ENCODE data around the gene FER. TPM values are rescaled to one million over a fixed set of nuclear protein-coding genes. Genes with fewer than 3 reads are reported as not detected.

Gene FER
- total and polyA plus RNA-seq, 2 donors, result 2.8 to 8.8 TPM

DNA sequence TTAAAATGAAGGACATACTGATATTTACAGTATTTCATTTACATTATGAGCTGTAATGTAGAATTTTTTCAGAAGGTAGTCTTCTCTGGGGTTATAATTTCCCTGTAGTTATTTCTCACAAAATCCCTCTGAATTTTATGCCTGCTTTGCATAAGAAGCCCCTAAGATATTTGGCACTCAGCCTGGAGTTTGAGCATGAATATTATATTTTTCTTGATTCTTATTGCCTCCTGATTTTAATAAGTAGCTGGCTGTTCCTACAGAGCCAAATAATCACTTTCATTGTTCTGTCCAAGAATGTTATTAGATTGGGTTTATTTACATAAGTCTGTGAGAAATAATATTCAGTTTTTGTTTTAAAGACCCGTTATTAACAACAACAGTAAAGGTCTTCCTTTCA is 195.0 kb downstream of the FER start:
- Histone ChIP-seq H3K27ac (ENCODE audit: low read depth in 1 of 2, low read length in 1 of 2) (no peak overlapping the region), H3K27me3 (ENCODE audit: control insufficient read depth in 2 of 2, insufficient read depth in 1 of 2, low read length in 1 of 2) (no peaks in the 10 kb centered on the region), H3K4me1 (ENCODE audit: control insufficient read depth in 2 of 2, insufficient read depth in 2 of 2, low read length in 2 of 2) (peaks cover 0 to 6% of the 10 kb centered on the region in 2 donors), H3K4me3 (ENCODE audit: low read length in 2 of 2) (no peak overlapping the region), H3K36me3 (ENCODE audit: control insufficient read depth in 2 of 2, insufficient read depth in 2 of 2, low read length in 1 of 2) (no peaks in the 10 kb centered on the region), H3K9me3 (ENCODE audit: control insufficient read depth in 2 of 2, insufficient read depth in 1 of 2, low read length in 1 of 2) (no peaks in the 10 kb centered on the region)
- no peak for DNase-seq (ENCODE audit: low read depth in 6 of 9, low spot score in 9 of 9)
- WGBS, result 96% methylated on average over 1 of the region's 1 CpG

DNA sequence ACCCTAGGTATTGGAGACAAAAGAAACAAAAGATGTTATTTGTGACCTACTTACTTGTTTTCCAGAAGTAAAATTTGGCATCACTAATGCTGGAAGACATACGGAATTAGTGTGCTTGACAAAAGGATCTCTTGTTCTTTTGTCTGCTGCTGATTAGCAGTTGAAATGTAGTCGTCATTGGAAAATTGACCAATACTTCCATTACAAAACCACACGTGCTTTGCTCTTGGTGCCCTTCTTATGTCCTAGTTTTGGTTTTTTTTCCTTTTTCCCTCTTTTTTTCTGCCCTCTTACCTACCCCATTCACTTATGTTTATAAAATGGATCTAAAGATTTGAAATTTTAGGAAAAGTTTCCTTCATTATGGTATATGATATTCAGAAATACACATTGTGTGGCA is 197.4 kb downstream of the FER start:
- no peak for DNase-seq (ENCODE audit: low read depth in 6 of 9, low spot score in 9 of 9)
- no peaks in the 10 kb centered on the region for H3K27me3 ChIP-seq (ENCODE audit: control insufficient read depth in 2 of 2, insufficient read depth in 1 of 2, low read length in 1 of 2)
- H3K9me3 ChIP-seq (ENCODE audit: control insufficient read depth in 2 of 2, insufficient read depth in 1 of 2, low read length in 1 of 2), result no peaks in the 10 kb centered on the region
- 96% methylated on average over 3 of the region's 3 CpGs for WGBS
- H3K4me3 ChIP-seq (ENCODE audit: low read length in 2 of 2), result no peak overlapping the region
- no peak overlapping the region for H3K27ac ChIP-seq (ENCODE audit: low read depth in 1 of 2, low read length in 1 of 2)
- peaks cover 0 to 6% of the 10 kb centered on the region in 2 donors for H3K4me1 ChIP-seq (ENCODE audit: control insufficient read depth in 2 of 2, insufficient read depth in 2 of 2, low read length in 2 of 2)
- H3K36me3 ChIP-seq (ENCODE audit: control insufficient read depth in 2 of 2, insufficient read depth in 2 of 2, low read length in 1 of 2), result no peaks in the 10 kb centered on the region

DNA sequence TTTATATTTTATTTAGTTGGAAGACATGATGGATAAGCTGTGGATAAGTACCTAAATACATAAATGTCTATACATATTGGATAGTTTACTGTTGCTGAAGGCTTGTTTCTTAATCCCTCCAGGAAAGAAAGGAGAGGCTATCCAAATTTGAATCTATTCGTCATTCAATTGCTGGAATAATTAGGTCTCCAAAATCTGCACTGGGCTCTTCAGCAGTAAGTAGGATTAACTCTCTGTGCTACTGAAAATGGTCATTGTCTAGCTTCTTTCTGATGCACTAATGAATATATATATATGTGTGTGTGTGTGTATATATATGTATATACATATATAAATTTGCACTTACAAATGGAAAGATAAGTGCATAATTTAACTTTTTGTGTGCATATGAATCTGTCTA is 198.3 kb downstream of the FER start:
- Histone ChIP-seq H3K9me3 (ENCODE audit: control insufficient read depth in 2 of 2, insufficient read depth in 1 of 2, low read length in 1 of 2) (no peaks in the 10 kb centered on the region), H3K4me3 (ENCODE audit: low read length in 2 of 2) (no peak overlapping the region), H3K27me3 (ENCODE audit: control insufficient read depth in 2 of 2, insufficient read depth in 1 of 2, low read length in 1 of 2) (no peaks in the 10 kb centered on the region), H3K36me3 (ENCODE audit: control insufficient read depth in 2 of 2, insufficient read depth in 2 of 2, low read length in 1 of 2) (no peaks in the 10 kb centered on the region), H3K27ac (ENCODE audit: low read depth in 1 of 2, low read length in 1 of 2) (no peak overlapping the region), H3K4me1 (ENCODE audit: control insufficient read depth in 2 of 2, insufficient read depth in 2 of 2, low read length in 2 of 2) (no peaks in the 10 kb centered on the region)
- DNase-seq (ENCODE audit: low read depth in 6 of 9, low spot score in 9 of 9), result no peak
- 98% methylated on average over 1 of the region's 1 CpG for WGBS

DNA sequence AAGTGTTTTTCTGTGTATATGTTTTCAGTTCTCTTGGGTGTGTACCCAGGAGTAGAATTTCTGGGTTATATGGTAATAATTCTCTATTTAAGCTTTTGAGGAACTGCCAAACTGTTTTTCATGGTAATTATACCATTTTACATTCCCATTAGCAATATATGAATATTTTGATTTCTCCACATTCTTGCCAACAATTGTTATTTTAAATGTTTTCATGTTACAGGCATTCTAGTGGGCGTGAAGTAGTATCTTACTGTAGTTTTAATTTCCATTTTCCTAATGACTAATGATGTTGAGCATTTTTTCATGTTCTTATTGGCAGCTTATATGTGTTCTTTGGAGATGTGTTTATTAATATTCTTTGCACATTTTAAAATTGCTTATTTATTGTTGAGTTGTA is 199.5 kb downstream of the FER start:
- H3K9me3 ChIP-seq (ENCODE audit: control insufficient read depth in 2 of 2, insufficient read depth in 1 of 2, low read length in 1 of 2), result no peaks in the 10 kb centered on the region
- H3K4me1 ChIP-seq (ENCODE audit: control insufficient read depth in 2 of 2, insufficient read depth in 2 of 2, low read length in 2 of 2), result no peaks in the 10 kb centered on the region
- H3K27me3 ChIP-seq (ENCODE audit: control insufficient read depth in 2 of 2, insufficient read depth in 1 of 2, low read length in 1 of 2), result no peaks in the 10 kb centered on the region
- DNase-seq (ENCODE audit: low read depth in 6 of 9, low spot score in 9 of 9), result no peak
- no peaks in the 10 kb centered on the region for H3K36me3 ChIP-seq (ENCODE audit: control insufficient read depth in 2 of 2, insufficient read depth in 2 of 2, low read length in 1 of 2)
- WGBS, result 99% methylated on average over 1 of the region's 1 CpG
- no peak overlapping the region for H3K27ac ChIP-seq (ENCODE audit: low read depth in 1 of 2, low read length in 1 of 2)
- H3K4me3 ChIP-seq (ENCODE audit: low read length in 2 of 2), result no peak overlapping the region

- Histone ChIP-seq H3K27me3 (ENCODE audit: control insufficient read depth in 2 of 2, insufficient read depth in 1 of 2, low read length in 1 of 2) (no peaks in the 10 kb centered on the region), H3K4me3 (ENCODE audit: low read length in 2 of 2) (no peak overlapping the region), H3K4me1 (ENCODE audit: control insufficient read depth in 2 of 2, insufficient read depth in 2 of 2, low read length in 2 of 2) (no peaks in the 10 kb centered on the region), H3K27ac (ENCODE audit: low read depth in 1 of 2, low read length in 1 of 2) (no peak overlapping the region), H3K9me3 (ENCODE audit: control insufficient read depth in 2 of 2, insufficient read depth in 1 of 2, low read length in 1 of 2) (no peaks in the 10 kb centered on the region), H3K36me3 (ENCODE audit: control insufficient read depth in 2 of 2, insufficient read depth in 2 of 2, low read length in 1 of 2) (no peaks in the 10 kb centered on the region)
- DNase-seq (ENCODE audit: low read depth in 6 of 9, low spot score in 9 of 9), result no peak
- WGBS, result 98% methylated on average over 2 of the region's 2 CpGs
Measured at GRCh38 chr5:108950276-108950675, 202.6 kb downstream of the FER start.

GRCh38 chr5:108953940-108954339 is 206.2 kb downstream of the FER start:
- no peaks in the 10 kb centered on the region for H3K27me3 ChIP-seq (ENCODE audit: control insufficient read depth in 2 of 2, insufficient read depth in 1 of 2, low read length in 1 of 2)
- H3K4me1 ChIP-seq (ENCODE audit: control insufficient read depth in 2 of 2, insufficient read depth in 2 of 2, low read length in 2 of 2), result no peaks in the 10 kb centered on the region
- no peak overlapping the region for H3K27ac ChIP-seq (ENCODE audit: low read depth in 1 of 2, low read length in 1 of 2)
- no peak overlapping the region for H3K4me3 ChIP-seq (ENCODE audit: low read length in 2 of 2)
- no peaks in the 10 kb centered on the region for H3K36me3 ChIP-seq (ENCODE audit: control insufficient read depth in 2 of 2, insufficient read depth in 2 of 2, low read length in 1 of 2)
- DNase-seq (ENCODE audit: low read depth in 6 of 9, low spot score in 9 of 9), result no peak
- H3K9me3 ChIP-seq (ENCODE audit: control insufficient read depth in 2 of 2, insufficient read depth in 1 of 2, low read length in 1 of 2), result no peaks in the 10 kb centered on the region

DNA sequence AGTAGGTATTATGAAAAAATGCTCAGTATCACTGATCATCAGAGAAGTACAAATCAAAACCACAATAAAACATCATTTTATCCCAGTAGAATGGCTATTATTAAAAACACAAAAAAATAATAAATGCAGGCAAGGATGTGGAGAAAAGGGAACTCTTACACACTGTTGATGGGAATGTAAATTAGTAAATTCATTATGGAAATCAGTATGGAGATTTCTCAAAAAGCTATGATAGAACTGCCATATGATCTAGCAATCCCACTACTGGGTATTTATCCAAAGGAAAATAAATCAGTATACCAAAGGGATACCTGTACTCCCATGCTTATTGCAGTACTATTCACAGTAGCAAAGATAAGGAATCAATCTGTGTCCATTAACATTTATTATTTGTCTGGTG is 209.6 kb downstream of the FER start:
- H3K27ac ChIP-seq (ENCODE audit: low read depth in 1 of 2, low read length in 1 of 2), result no peak overlapping the region

DNA sequence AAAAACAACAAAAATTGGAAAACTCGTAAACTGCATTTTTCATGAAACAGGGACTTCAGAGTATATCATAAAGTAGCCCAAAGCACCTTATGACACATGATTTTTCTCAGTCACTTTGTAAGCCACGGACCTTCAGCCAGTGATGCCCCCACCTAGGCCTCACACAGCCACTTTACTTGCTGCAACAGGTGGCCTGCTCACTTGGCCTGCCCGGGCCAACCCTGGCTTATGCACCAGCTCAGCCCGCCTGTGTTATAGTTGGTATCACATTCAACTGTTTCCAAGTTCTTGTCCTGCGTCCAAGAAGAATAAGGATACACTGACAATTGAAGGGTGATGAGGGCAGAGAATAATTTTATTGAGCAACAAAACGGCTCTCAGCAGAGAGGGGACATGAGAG is 219.2 kb downstream of the FER start:
- DNase-seq (ENCODE audit: low read depth in 6 of 9, low spot score in 9 of 9), result no peak
- no peak overlapping the region for H3K4me3 ChIP-seq (ENCODE audit: low read length in 2 of 2)
- WGBS, result 95% methylated on average over 6 of the region's 6 CpGs
- no peaks in the 10 kb centered on the region for H3K36me3 ChIP-seq (ENCODE audit: control insufficient read depth in 2 of 2, insufficient read depth in 2 of 2, low read length in 1 of 2)
- H3K27me3 ChIP-seq (ENCODE audit: control insufficient read depth in 2 of 2, insufficient read depth in 1 of 2, low read length in 1 of 2), result no peaks in the 10 kb centered on the region
- no peaks in the 10 kb centered on the region for H3K4me1 ChIP-seq (ENCODE audit: control insufficient read depth in 2 of 2, insufficient read depth in 2 of 2, low read length in 2 of 2)
- no peaks in the 10 kb centered on the region for H3K9me3 ChIP-seq (ENCODE audit: control insufficient read depth in 2 of 2, insufficient read depth in 1 of 2, low read length in 1 of 2)
- H3K27ac ChIP-seq (ENCODE audit: low read depth in 1 of 2, low read length in 1 of 2), result no peak overlapping the region

More for the DNA sequence above, 209.6 kb downstream of the FER start:
- Histone ChIP-seq H3K36me3 (ENCODE audit: control insufficient read depth in 2 of 2, insufficient read depth in 2 of 2, low read length in 1 of 2) (no peaks in the 10 kb centered on the region), H3K4me3 (ENCODE audit: low read length in 2 of 2) (no peak overlapping the region), H3K9me3 (ENCODE audit: control insufficient read depth in 2 of 2, insufficient read depth in 1 of 2, low read length in 1 of 2) (no peaks in the 10 kb centered on the region), H3K27me3 (ENCODE audit: control insufficient read depth in 2 of 2, insufficient read depth in 1 of 2, low read length in 1 of 2) (no peaks in the 10 kb centered on the region), H3K4me1 (ENCODE audit: control insufficient read depth in 2 of 2, insufficient read depth in 2 of 2, low read length in 2 of 2) (no peaks in the 10 kb centered on the region)
- no peak for DNase-seq (ENCODE audit: low read depth in 6 of 9, low spot score in 9 of 9)

DNA sequence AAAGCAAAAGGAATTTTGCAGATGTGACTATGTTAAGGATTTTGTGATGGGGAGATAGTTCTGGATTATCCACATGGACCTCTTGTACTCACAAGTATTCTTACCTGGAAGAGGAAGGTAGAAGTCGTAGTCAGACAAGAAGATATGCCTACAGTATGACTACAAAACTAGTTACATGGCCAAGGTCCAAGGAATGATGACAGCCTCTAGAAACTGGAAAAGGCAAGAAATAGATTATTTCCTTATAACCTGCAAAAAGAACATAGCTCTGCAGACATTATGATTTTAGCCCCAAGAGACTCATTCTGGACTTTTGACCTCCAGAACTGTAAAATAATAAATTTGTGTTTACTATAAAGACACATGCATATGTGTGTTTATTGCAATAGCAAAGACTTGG is 226.9 kb downstream of the FER start:
- H3K4me3 ChIP-seq (ENCODE audit: low read length in 2 of 2), result no peak overlapping the region
- H3K4me1 ChIP-seq (ENCODE audit: control insufficient read depth in 2 of 2, insufficient read depth in 2 of 2, low read length in 2 of 2), result no peaks in the 10 kb centered on the region
- no peaks in the 10 kb centered on the region for H3K27me3 ChIP-seq (ENCODE audit: control insufficient read depth in 2 of 2, insufficient read depth in 1 of 2, low read length in 1 of 2)
- 93% methylated on average over 1 of the region's 1 CpG for WGBS
- H3K27ac ChIP-seq (ENCODE audit: low read depth in 1 of 2, low read length in 1 of 2), result no peak overlapping the region
- H3K9me3 ChIP-seq (ENCODE audit: control insufficient read depth in 2 of 2, insufficient read depth in 1 of 2, low read length in 1 of 2), result no peaks in the 10 kb centered on the region
- DNase-seq (ENCODE audit: low read depth in 6 of 9, low spot score in 9 of 9), result no peak
- no peaks in the 10 kb centered on the region for H3K36me3 ChIP-seq (ENCODE audit: control insufficient read depth in 2 of 2, insufficient read depth in 2 of 2, low read length in 1 of 2)

DNA sequence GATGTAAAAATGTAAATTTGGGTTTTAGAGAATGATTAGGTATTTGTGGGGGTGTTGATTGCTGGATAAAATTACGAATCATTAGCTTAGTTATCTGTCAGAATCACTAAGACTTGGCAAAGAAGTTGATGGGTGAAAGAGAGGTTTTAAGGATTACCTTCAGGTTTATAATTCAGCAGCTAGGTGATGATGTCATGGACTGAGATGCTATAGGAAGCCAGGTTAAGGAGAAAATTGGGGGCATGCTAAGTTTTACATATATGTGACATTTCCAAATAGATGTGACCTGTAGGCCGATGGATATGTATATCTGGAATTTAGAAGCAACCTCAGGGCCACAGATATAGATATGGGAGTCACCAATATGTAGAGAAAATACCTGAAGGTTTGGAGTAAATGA is 228.0 kb downstream of the FER start:
- no peak for DNase-seq (ENCODE audit: low read depth in 6 of 9, low spot score in 9 of 9)
- Histone ChIP-seq H3K36me3 (ENCODE audit: control insufficient read depth in 2 of 2, insufficient read depth in 2 of 2, low read length in 1 of 2) (no peaks in the 10 kb centered on the region), H3K27ac (ENCODE audit: low read depth in 1 of 2, low read length in 1 of 2) (no peak overlapping the region), H3K27me3 (ENCODE audit: control insufficient read depth in 2 of 2, insufficient read depth in 1 of 2, low read length in 1 of 2) (no peaks in the 10 kb centered on the region), H3K9me3 (ENCODE audit: control insufficient read depth in 2 of 2, insufficient read depth in 1 of 2, low read length in 1 of 2) (no peaks in the 10 kb centered on the region), H3K4me1 (ENCODE audit: control insufficient read depth in 2 of 2, insufficient read depth in 2 of 2, low read length in 2 of 2) (no peaks in the 10 kb centered on the region), H3K4me3 (ENCODE audit: low read length in 2 of 2) (no peak overlapping the region)
- 97% methylated on average over 2 of the region's 2 CpGs for WGBS
